Neural crest cell (in vitro differentiated cells): ENCODE measurements around the gene TMIGD2. TPM values are rescaled to one million over a fixed set of nuclear protein-coding genes. Genes with fewer than 3 reads are reported as not detected.

Experiments used
- DNase-seq: peaks from one replicate; pipeline ENCODE4 v3.0.0; 2021; ENCODE audit warnings: low read depth, mixed read lengths, low spot score
- H3K27ac Mint-ChIP-seq: one replicate; pipeline ENCODE4 v1.8.0; 2021; ENCODE audit warnings: mild to moderate bottlenecking, mixed read lengths; ENCODE audit not compliant: unreplicated experiment
- H3K27me3 Mint-ChIP-seq: 2 replicates; pipeline ENCODE4 v1.8.0; 2021; ENCODE audit warnings: low read depth, mild to moderate bottlenecking, mixed read lengths
- H3K36me3 Mint-ChIP-seq: 2 replicates; pipeline ENCODE4 v1.8.0; 2021; ENCODE audit warnings: low read depth, mild to moderate bottlenecking, mixed read lengths
- H3K4me1 Mint-ChIP-seq: 2 replicates; pipeline ENCODE4 v1.8.0; 2021; ENCODE audit warnings: mixed read lengths
- H3K4me3 Mint-ChIP-seq: one replicate; pipeline ENCODE4 v1.8.0; 2021; ENCODE audit warnings: mild to moderate bottlenecking, mixed read lengths
- H3K9me3 Mint-ChIP-seq: 2 replicates; pipeline ENCODE4 v1.8.0; 2021; ENCODE audit warnings: mixed read lengths
- total RNA-seq: library from RNA; stranded (reverse); gene quantifications from 2 replicates; pipeline ENCODE4 v1.2.1, GENCODE V29; 2021
- TF ChIP-seq, protein P1 (sequence below): fragments of 200-600 bp; sonication (generic); conservative IDR thresholded peaks from 2 replicates; pipeline ENCODE4 v1.5.0; 2021; ENCODE audit warnings: antibody characterized with exemption, mild to moderate bottlenecking

Gene TMIGD2
- total RNA-seq, 1 donor from 2014 or later = not detected

DNA sequence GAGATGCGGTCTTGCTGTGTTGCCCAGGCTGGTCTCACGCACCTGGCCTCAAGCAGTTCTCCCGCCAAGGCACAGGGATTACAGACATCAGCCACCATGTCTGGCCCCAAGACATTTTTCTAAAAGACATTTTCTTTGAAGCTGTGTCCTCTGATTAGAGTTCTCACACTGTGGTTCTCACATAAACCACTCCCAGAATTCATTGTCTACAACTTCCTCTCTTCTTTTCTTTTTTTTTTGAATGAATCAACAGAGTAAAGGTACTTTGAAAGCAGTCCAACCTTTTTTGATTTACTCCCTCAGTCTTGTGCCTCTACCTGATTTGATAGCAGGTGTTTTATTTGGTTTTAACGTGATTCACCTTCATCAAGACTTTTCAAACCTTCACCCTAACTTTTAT is 37.4 kb downstream of the TMIGD2 start:
- DNase-seq = no peak
- no peak overlapping the region for H3K4me3 Mint-ChIP-seq
- H3K9me3 Mint-ChIP-seq = no peaks in the 10 kb centered on the region
- no peaks in the 10 kb centered on the region for H3K27me3 Mint-ChIP-seq
- TF ChIP-seq, protein P1, sequence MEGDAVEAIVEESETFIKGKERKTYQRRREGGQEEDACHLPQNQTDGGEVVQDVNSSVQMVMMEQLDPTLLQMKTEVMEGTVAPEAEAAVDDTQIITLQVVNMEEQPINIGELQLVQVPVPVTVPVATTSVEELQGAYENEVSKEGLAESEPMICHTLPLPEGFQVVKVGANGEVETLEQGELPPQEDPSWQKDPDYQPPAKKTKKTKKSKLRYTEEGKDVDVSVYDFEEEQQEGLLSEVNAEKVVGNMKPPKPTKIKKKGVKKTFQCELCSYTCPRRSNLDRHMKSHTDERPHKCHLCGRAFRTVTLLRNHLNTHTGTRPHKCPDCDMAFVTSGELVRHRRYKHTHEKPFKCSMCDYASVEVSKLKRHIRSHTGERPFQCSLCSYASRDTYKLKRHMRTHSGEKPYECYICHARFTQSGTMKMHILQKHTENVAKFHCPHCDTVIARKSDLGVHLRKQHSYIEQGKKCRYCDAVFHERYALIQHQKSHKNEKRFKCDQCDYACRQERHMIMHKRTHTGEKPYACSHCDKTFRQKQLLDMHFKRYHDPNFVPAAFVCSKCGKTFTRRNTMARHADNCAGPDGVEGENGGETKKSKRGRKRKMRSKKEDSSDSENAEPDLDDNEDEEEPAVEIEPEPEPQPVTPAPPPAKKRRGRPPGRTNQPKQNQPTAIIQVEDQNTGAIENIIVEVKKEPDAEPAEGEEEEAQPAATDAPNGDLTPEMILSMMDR = no peak
- no peaks in the 10 kb centered on the region for H3K36me3 Mint-ChIP-seq
- H3K27ac Mint-ChIP-seq = no peak overlapping the region
- peaks cover 4% of the 10 kb centered on the region for H3K4me1 Mint-ChIP-seq

DNA sequence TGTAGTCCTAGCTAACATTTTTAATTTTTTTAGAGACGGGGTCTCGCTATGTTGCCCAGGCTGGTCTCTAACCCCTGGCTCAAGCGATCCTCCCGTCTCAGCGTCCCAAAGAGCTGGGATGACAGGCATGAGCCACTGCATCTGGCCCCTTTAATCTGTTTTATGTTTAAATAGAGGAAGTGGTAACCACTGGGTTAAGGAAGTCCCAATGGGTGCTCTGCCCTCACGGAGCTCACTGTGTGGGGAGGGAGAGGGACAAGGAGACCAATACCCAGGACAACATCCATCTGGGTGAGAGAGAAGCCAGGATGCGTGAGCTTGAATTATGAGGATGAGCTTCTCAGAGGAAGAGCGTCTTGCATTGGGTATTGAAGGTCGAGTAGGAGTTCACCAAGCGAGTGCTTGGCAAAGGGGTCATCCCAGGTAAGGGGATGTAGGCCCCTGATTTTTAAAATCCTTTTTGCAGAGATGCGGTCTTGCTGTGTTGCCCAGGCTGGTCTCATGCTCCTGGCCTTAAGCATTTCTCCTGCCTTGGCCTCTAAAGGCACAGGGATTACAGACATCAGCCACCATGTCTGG is 41.5 kb downstream of the TMIGD2 start:
- Mint-ChIP-seq H3K4me3 (no peak overlapping the region), H3K9me3 (no peaks in the 10 kb centered on the region), H3K27me3 (no peaks in the 10 kb centered on the region), H3K36me3 (peaks cover 10% of the 10 kb centered on the region), H3K27ac (no peak overlapping the region), H3K4me1 (no peaks in the 10 kb centered on the region)
- DNase-seq = no peak
- TF ChIP-seq, protein P1 = no peak

DNA sequence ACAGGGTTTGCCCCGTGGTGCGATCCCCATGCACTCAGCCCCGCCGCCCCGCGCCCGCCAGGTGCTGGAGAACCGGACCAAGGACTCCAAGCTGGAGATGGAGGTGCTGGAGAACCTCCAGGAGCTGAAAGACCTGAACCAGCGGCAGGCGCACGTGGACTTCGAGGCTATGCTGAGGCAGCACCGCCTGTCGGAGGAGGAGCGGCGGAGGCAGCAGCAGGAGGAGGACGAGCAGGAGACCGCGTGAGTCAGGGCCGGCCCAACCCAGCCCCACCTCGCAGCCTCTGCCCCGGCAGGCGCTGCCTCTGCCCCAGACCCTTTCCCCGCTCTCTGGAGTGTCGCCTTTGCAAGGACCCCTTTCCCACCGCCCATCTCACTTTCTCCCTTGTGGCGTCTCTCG is 44.0 kb downstream of the TMIGD2 start:
- Mint-ChIP-seq H3K27me3 (no peaks in the 10 kb centered on the region), H3K36me3 (peaks cover 23% of the 10 kb centered on the region), H3K9me3 (peaks cover 4% of the 10 kb centered on the region), H3K4me1 (no peaks in the 10 kb centered on the region), H3K27ac (no peak overlapping the region), H3K4me3 (no peak overlapping the region)
- TF ChIP-seq, protein P1 = no peak
- no peak for DNase-seq

DNA sequence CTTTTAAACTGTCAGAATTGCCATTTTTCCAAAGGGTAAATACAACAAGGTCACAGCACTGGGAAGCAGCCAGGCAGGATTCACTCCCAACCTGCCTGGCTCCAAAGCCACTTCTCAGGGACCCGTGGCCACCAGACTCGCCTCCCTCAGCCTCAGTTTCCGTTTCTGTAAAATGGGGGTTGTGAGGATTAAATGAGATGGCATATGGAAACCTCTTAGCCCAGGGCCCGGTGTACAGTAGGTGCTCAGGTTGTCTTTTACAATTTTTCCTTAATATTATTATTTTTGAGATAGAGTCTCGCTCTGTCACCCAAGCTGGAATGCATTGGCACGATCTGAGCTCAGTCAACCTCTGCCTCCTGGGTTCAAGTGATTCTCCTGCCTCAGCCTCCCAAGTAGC is 45.2 kb downstream of the TMIGD2 start:
- no peak overlapping the region for H3K4me3 Mint-ChIP-seq
- H3K4me1 Mint-ChIP-seq = no peaks in the 10 kb centered on the region
- TF ChIP-seq, protein P1 = no peak
- H3K27me3 Mint-ChIP-seq = no peaks in the 10 kb centered on the region
- no peak for DNase-seq
- H3K9me3 Mint-ChIP-seq = peaks cover 4% of the 10 kb centered on the region
- H3K36me3 Mint-ChIP-seq = peaks cover 26% of the 10 kb centered on the region
- H3K27ac Mint-ChIP-seq = no peak overlapping the region

DNA sequence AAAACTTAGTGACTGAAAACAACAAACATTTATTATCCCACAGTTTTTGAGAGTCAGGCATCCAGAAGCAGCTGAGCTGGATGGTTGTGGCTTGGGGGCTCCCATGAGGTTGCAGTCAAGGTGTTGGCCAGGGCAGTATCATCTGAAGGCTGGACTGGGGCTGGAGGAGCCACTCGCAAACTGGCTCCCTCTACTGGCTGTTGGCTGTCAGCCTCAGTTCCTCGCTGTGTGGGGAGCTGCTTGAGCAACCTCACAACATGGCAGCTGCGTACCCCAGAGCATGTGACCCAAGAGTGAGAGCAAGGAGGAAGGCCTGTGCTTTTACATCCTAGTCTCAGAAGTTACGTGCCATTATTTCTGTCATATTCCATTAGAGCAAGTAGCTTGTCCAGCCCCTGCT is 45.6 kb downstream of the TMIGD2 start:
- Mint-ChIP-seq H3K4me3 (no peak overlapping the region), H3K27me3 (no peaks in the 10 kb centered on the region), H3K36me3 (peaks cover 26% of the 10 kb centered on the region), H3K9me3 (peaks cover 4% of the 10 kb centered on the region), H3K4me1 (no peaks in the 10 kb centered on the region), H3K27ac (no peak overlapping the region)
- TF ChIP-seq, protein P1 = peak; percentile 25
- no peak for DNase-seq
